Naive thymus-derived CD4-positive, alpha-beta T cell (primary cell): ENCODE results near the gene CIP2A. TPM values are rescaled to one million over a fixed set of nuclear protein-coding genes. Genes with fewer than 3 reads are reported as not detected.
"Not testable (repeated sequence)": the region's sequence is repeated elsewhere in the genome, so short reads cannot be mapped to it uniquely, and the experiment has no call there.

ENCODE experiments used
- ATAC-seq: fragments of 150-1000 bp; cut with Tn5 transposase; 2 replicates; pipeline ENCODE4 v1.10.0; 2021; ENCODE audit warnings: mild to moderate bottlenecking, moderate library complexity
- CTCF ChIA-PET: fragments of 350-600 bp; sonication (Branson Sonifier 250); formaldehyde crosslinking; loops from one replicate; lab custom pipeline; 2021; ENCODE audit warnings: antibody characterized with exemption; lab: Charles Lee
- POLR2A ChIA-PET: fragments of 350-600 bp; sonication (Branson Sonifier 250); formaldehyde crosslinking; loops from one replicate; lab custom pipeline; 2021; ENCODE audit warnings: antibody characterized with exemption, inconsistent platforms; lab: Charles Lee
- DNase-seq, 9 donors: peaks; one replicate each; pipeline versions ENCODE4 v3.0.0 to v3.0.0-alpha.2; 2020 to 2022; ENCODE audit warnings: mixed read lengths in 1 of 9
- H3K27ac ChIP-seq: one replicate; pipeline ENCODE4 v1.7.0; 2013; ENCODE audit warnings: mild to moderate bottlenecking, low read depth, low read length, moderate library complexity
- H3K27me3 ChIP-seq, 2 donors: one replicate each; pipeline ENCODE4 v1.7.0; 2013; ENCODE audit warnings: low read length in 2 of 2, mild to moderate bottlenecking in 2 of 2, moderate library complexity in 2 of 2; ENCODE audit not compliant: control insufficient read depth in 2 of 2, insufficient read depth in 2 of 2
- H3K36me3 ChIP-seq, 3 experiments: 1 replicate in 2 of 3; 2 replicates in 1 of 3; pipeline ENCODE4 v1.7.0; 2013; ENCODE audit warnings: low read length in 3 of 3, mild to moderate bottlenecking in 3 of 3, moderate library complexity in 1 of 3; ENCODE audit not compliant: insufficient read depth in 3 of 3, control insufficient read depth in 2 of 3
- H3K4me1 ChIP-seq, 2 donors: one replicate each; pipeline ENCODE4 v1.7.0; 2013; ENCODE audit warnings: low read length in 2 of 2, mild to moderate bottlenecking in 2 of 2, moderate library complexity in 1 of 2; ENCODE audit not compliant: control insufficient read depth in 2 of 2, insufficient read depth in 2 of 2
- H3K4me3 ChIP-seq: 2 replicates; pipeline ENCODE4 v1.7.0; 2013; ENCODE audit warnings: mild to moderate bottlenecking, low read length
- H3K9me3 ChIP-seq, 3 experiments: 1 replicate in 2 of 3; 2 replicates in 1 of 3; pipeline ENCODE4 v1.7.0; 2013; ENCODE audit warnings: low read length in 3 of 3; ENCODE audit not compliant: control insufficient read depth in 2 of 3
- H3K27ac Mint-ChIP-seq, 9 donors: one replicate each; pipeline ENCODE4 v1.8.0; 2020 to 2022; ENCODE audit warnings: mixed read lengths in 9 of 9, mild to moderate bottlenecking in 8 of 9, moderate library complexity in 5 of 9, inconsistent platforms in 2 of 9
- H3K27me3 Mint-ChIP-seq, 5 donors: one replicate each; pipeline ENCODE4 v1.8.0; 2021 to 2022; ENCODE audit warnings: mixed read lengths in 5 of 5, mild to moderate bottlenecking in 1 of 5
- H3K36me3 Mint-ChIP-seq, 5 donors: one replicate each; pipeline ENCODE4 v1.8.0; 2020 to 2022; ENCODE audit warnings: mixed read lengths in 5 of 5, mild to moderate bottlenecking in 3 of 5, inconsistent platforms in 1 of 5
- H3K4me1 Mint-ChIP-seq, 7 donors: one replicate each; pipeline ENCODE4 v1.8.0; 2020 to 2022; ENCODE audit warnings: mixed read lengths in 7 of 7, mild to moderate bottlenecking in 3 of 7, inconsistent platforms in 1 of 7
- H3K4me3 Mint-ChIP-seq, 10 donors: one replicate each; pipeline ENCODE4 v1.8.0; 2020 to 2022; ENCODE audit warnings: mild to moderate bottlenecking in 10 of 10, mixed read lengths in 10 of 10, moderate library complexity in 6 of 10, inconsistent platforms in 2 of 10
- H3K9me3 Mint-ChIP-seq, 11 donors: one replicate each; pipeline ENCODE4 v1.8.0; 2020 to 2022; ENCODE audit warnings: mixed read lengths in 11 of 11, mild to moderate bottlenecking in 4 of 11, inconsistent platforms in 1 of 11, moderate library complexity in 1 of 11
- intact Hi-C, 2 donors: fragments of 100-400 bp; cut with micrococcal nuclease; formaldehyde crosslinking; loops; one replicate each; pipeline ENCODE4 v1.15.1; 2023
- polyA plus RNA-seq, 2 donors: library from polyadenylated mRNA; unstranded; fragments of 300-500 nt; fragmentation: Illumina TruSeq; gene quantifications; one replicate each; pipeline ENCODE4 v1.2.3, GENCODE V29; 2021
- total RNA-seq, 6 experiments: library from RNA in 5 of 6; stranded (reverse) in 5 of 6; gene quantifications; 1 replicate in 5 of 6; 2 replicates in 1 of 6; pipeline ENCODE4 v1.2.3 and lab custom pipeline; 2021 to 2026

The CIP2A gene
- 10 to 100 TPM in 1 of 5 experiments, 1 to 10 TPM in 4; 3.4 to 44.2 (median 4.1) TPM for total RNA-seq
- polyA plus RNA-seq, result 1 to 10 TPM; 1.7 to 3.0 TPM
- 7.4 reads per million, percentile 30 among the genes with 10 or more reads in this experiment for total RNA-seq (lab: John Stamatoyannopoulos, UW)

DNA sequence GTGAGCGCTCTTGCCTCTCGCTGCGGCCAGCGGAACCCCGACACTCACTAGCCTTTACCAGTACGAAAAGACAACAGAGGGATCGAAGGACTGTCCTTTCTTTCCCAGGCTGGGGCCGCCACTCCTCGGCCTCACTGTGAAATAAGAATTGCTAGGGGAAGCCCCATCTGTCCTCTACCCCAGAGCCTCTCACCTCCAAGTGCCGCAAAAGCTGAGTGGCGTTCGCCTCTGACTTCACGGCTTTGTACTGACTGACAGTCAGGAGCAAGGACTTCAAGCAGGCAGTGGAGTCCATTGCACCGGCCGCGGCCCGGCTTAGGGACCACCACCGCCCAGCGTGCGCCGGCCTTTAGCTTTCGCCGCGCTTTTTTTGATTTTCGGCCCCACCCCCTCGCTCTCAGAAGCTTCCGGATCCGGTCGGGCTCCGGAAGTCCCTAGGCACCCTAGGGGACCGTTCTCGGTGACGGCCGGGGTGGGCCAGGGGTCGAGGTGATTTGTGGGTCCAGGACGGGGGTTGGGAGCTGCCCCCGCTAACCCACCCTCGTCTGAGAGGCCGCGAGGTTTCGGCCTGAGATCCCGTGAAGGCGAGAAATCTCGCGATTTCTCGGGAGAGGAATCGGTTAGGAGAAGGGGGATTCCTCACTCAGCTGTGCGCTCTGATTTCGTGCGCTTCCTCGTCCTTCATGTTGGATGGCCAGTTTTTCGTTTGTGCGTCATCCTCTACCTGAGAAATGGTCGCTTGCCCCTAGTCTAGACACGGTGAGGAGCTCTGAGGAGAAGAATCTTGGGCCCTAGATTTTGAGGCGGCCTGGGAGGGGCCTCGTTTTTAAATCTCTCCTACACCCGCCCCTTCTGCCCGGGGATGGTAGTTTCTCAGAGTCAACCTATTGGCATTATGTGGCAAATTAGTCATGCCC is at the start of gene CIP2A, which contains the start of gene DZIP3:
CIP2A (minus strand) TSS at position 358 of the 917 bp plus-strand sequence; CDS start at position 295, 63 bp downstream.
DZIP3 (plus strand) TSS at position 642 of the 917 bp plus-strand sequence. CDS start 15,685 bp downstream, outside the sequence.
- ChIA-PET POLR2A (interaction anchor here (0.5 to 6.0 kb wide), 21 partner anchors 12 to 1296 kb away, joined by 3 to 159 read pairs (median 4); partner anchors contain the start of genes BBX and TRAT1), CTCF (interaction anchor here (0.6 to 4.5 kb wide), 7 partner anchors 9 to 1069 kb away, joined by 3 to 39 read pairs (median 4); no protein-coding TSS in a partner anchor)
- H3K9me3 Mint-ChIP-seq, result no peaks in the 10 kb centered on the region
- peaks cover 0 to 10% (median 0%) of the 10 kb centered on the region in 5 donors for H3K36me3 Mint-ChIP-seq
- DNase-seq (peak; percentile 74 to 88 (median 82)), ATAC-seq (peak; percentile 83)
- Histone ChIP-seq H3K27me3 (no peaks in the 10 kb centered on the region), H3K9me3 (no peaks in the 10 kb centered on the region), H3K27ac (peak within 1 kb of the TSS; percentile 92), H3K4me1 (peaks cover 11 to 15% of the 10 kb centered on the region in 2 donors), H3K4me3 (peak within 1 kb of the TSS; percentile 87), H3K36me3 (peaks cover 0 to 6% (median 0%) of the 10 kb centered on the region in 3 experiments)
- peak within 1 kb of the TSS; percentile 94 to 99 (median 98) for H3K4me3 Mint-ChIP-seq
- intact Hi-C loops, result loop anchor here (1.0 to 10.0 kb wide), 16 partner anchors 9 to 1065 kb away; partner anchors contain the start of genes TRAT1 (in 2 of the 2), CD47 (in 1 of the 2) and IFT57 (in 1 of the 2)
- peak within 1 kb of the TSS; percentile 95 to 100 (median 99) for H3K27ac Mint-ChIP-seq
- peaks cover 12 to 53% (median 39%) of the 10 kb centered on the region in 7 donors for H3K4me1 Mint-ChIP-seq
- H3K27me3 Mint-ChIP-seq, result no peaks in the 10 kb centered on the region

DNA sequence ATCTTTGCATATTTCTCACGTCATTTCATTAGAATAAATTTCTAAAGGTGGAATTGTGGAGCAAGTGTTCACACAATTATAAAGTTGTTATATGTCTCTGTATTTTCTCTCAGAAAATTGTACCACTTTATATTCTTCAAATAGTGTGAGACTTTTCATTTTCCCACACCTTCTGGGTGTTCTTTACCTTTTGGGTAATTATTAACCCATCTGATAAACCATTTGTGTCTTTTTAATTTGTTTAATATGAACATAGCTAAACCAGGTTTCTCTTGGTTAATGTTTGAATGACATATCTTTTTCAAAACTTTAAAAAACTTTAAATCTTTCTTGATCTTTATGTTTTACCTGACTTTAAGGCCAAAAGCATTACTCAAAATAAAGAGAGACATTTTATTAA is 40.7 kb upstream of the CIP2A start:
- intact Hi-C loops, result no loop called here
- POLR2A ChIA-PET, result no interaction called here

GRCh38 chr3:108623504-108623903 is 34.3 kb upstream of the CIP2A start:
- H3K4me3 ChIP-seq, result no peak overlapping the region
- H3K36me3 Mint-ChIP-seq, result peaks cover 11 to 62% (median 21%) of the 10 kb centered on the region in 5 donors
- no peak overlapping the region for H3K4me3 Mint-ChIP-seq

More for the DNA sequence above, 40.7 kb upstream of the CIP2A start:
- Mint-ChIP-seq H3K27ac (no peak overlapping the region), H3K36me3 (peaks cover 7 to 39% (median 9%) of the 10 kb centered on the region in 5 donors), H3K4me1 (peaks cover 0 to 3% (median 0%) of the 10 kb centered on the region in 7 donors), H3K27me3 (no peaks in the 10 kb centered on the region), H3K4me3 (no peak overlapping the region), H3K9me3 (no peaks in the 10 kb centered on the region)
- peaks cover 0 to 6% (median 0%) of the 10 kb centered on the region in 3 experiments for H3K36me3 ChIP-seq
- no peaks in the 10 kb centered on the region for H3K9me3 ChIP-seq
- DNase-seq, result no peak
- CTCF ChIA-PET, result interaction anchor here (0.5 kb wide), 1 partner anchor 164 kb away, joined by 3 read pairs; no protein-coding TSS in a partner anchor
- H3K27me3 ChIP-seq, result no peaks in the 10 kb centered on the region
- H3K4me1 ChIP-seq, result no peaks in the 10 kb centered on the region
- no peak for ATAC-seq
- H3K4me3 ChIP-seq, result no peak overlapping the region
- no peak overlapping the region for H3K27ac ChIP-seq

GRCh38 chr3:108620250-108620649 is 31.0 kb upstream of the CIP2A start:
- Histone ChIP-seq H3K36me3 (no peaks in the 10 kb centered on the region), H3K9me3 (no peaks in the 10 kb centered on the region), H3K4me3 (no peak overlapping the region), H3K27me3 (no peaks in the 10 kb centered on the region), H3K4me1 (no peaks in the 10 kb centered on the region), H3K27ac (no peak overlapping the region)
- peaks cover 14 to 56% (median 27%) of the 10 kb centered on the region in 5 donors for H3K36me3 Mint-ChIP-seq
- no peaks in the 10 kb centered on the region for H3K27me3 Mint-ChIP-seq
- POLR2A ChIA-PET, result no interaction called here
- peaks cover 0 to 5% (median 0%) of the 10 kb centered on the region in 11 donors for H3K9me3 Mint-ChIP-seq
- CTCF ChIA-PET, result no interaction called here
- no peaks in the 10 kb centered on the region for H3K4me1 Mint-ChIP-seq
- no peak overlapping the region for H3K4me3 Mint-ChIP-seq
- no peak for DNase-seq
- intact Hi-C loops, result no loop called here
- no peak overlapping the region for H3K27ac Mint-ChIP-seq
- ATAC-seq, result no peak

More at GRCh38 chr3:108623504-108623903, 34.3 kb upstream of the CIP2A start:
- ATAC-seq (no peak), DNase-seq (no peak)
- peaks cover 0 to under 1% (median 0%) of the 10 kb centered on the region in 3 experiments for H3K36me3 ChIP-seq
- no peaks in the 10 kb centered on the region for H3K4me1 ChIP-seq
- Mint-ChIP-seq H3K4me1 (no peaks in the 10 kb centered on the region), H3K27ac (no peak overlapping the region), H3K27me3 (no peaks in the 10 kb centered on the region), H3K9me3 (peaks cover 0 to 5% (median 0%) of the 10 kb centered on the region in 11 donors)
- intact Hi-C loops, result no loop called here
- ChIA-PET CTCF (no interaction called here), POLR2A (no interaction called here)
- no peak overlapping the region for H3K27ac ChIP-seq
- no peaks in the 10 kb centered on the region for H3K27me3 ChIP-seq
- H3K9me3 ChIP-seq, result no peaks in the 10 kb centered on the region

- H3K4me1 Mint-ChIP-seq, intact Hi-C loops, DNase-seq, H3K9me3 Mint-ChIP-seq, ATAC-seq, H3K27ac ChIP-seq, H3K27me3 ChIP-seq, H3K27ac Mint-ChIP-seq, H3K9me3 ChIP-seq, H3K4me1 ChIP-seq, H3K4me3 Mint-ChIP-seq, H3K27me3 Mint-ChIP-seq, H3K4me3 ChIP-seq, H3K36me3 ChIP-seq: not testable (repeated sequence)
- peaks cover 10 to 60% (median 26%) of the 10 kb centered on the region in 5 donors for H3K36me3 Mint-ChIP-seq
- ChIA-PET CTCF (interaction anchor here (1.1 kb wide), 1 partner anchor 300 kb away, joined by 3 read pairs; no protein-coding TSS in a partner anchor), POLR2A (interaction anchor here (0.6 kb wide), 1 partner anchor 27 kb away, joined by 3 read pairs; the partner anchor contains the start of genes CIP2A and DZIP3)
These were observed 26.9 kb upstream of the CIP2A start for GRCh38 chr3:108616090-108616489.

- Histone ChIP-seq H3K27ac (no peak overlapping the region), H3K4me1 (peaks cover 3 to 5% of the 10 kb centered on the region in 2 donors), H3K4me3 (no peak overlapping the region), H3K27me3 (no peaks in the 10 kb centered on the region), H3K36me3 (no peaks in the 10 kb centered on the region), H3K9me3 (no peaks in the 10 kb centered on the region)
- H3K4me3 Mint-ChIP-seq, result no peak overlapping the region
- ChIA-PET POLR2A (no interaction called here), CTCF (no interaction called here)
- H3K36me3 Mint-ChIP-seq, result peaks cover 14 to 60% (median 28%) of the 10 kb centered on the region in 5 donors
- intact Hi-C loops, result no loop called here
- ATAC-seq (no peak), DNase-seq (no peak)
- H3K27ac Mint-ChIP-seq, result peak overlapping the region in 1 of 9 donors; percentile 18
- peaks cover under 1 to 17% (median 11%) of the 10 kb centered on the region in 7 donors for H3K4me1 Mint-ChIP-seq
- H3K9me3 Mint-ChIP-seq, result no peaks in the 10 kb centered on the region
- no peaks in the 10 kb centered on the region for H3K27me3 Mint-ChIP-seq
These were observed 21.4 kb upstream of the CIP2A start for GRCh38 chr3:108610651-108611050.
